ENCODE data around the gene FGFR2.

FGFR2 gene

GRCh38 chr10:121590772-121591171 is 7.5 kb downstream of the FGFR2 start:
- FAIRE-seq (no peak), DNase-seq (ENCODE audit: low spot score) (no peak)

GRCh38 chr10:121589553-121589952 is 8.7 kb downstream of the FGFR2 start:
- DNase-seq (ENCODE audit: low spot score) (no peak), FAIRE-seq (no peak)

- DNase-seq (ENCODE audit: low spot score), result no peak
- FAIRE-seq, result no peak
Measured at GRCh38 chr10:121583857-121584256, 14.4 kb downstream of the FGFR2 start.

- no peak for DNase-seq (ENCODE audit: low spot score)
- no peak for FAIRE-seq
Measured at GRCh38 chr10:121583258-121583657, 15.0 kb downstream of the FGFR2 start.

GRCh38 chr10:121580276-121581116 is 17.7 kb downstream of the FGFR2 start:
- DNase-seq (ENCODE audit: low spot score), result no peak
- no peak for FAIRE-seq

GRCh38 chr10:121579656-121580055 is 18.6 kb downstream of the FGFR2 start:
- no peak for FAIRE-seq
- DNase-seq (ENCODE audit: low spot score), result no peak

- FAIRE-seq (no peak), DNase-seq (ENCODE audit: low spot score) (no peak)
Measured at GRCh38 chr10:121578965-121579364, 19.3 kb downstream of the FGFR2 start.

GRCh38 chr10:121578298-121578697 is 19.9 kb downstream of the FGFR2 start:
- DNase-seq (ENCODE audit: low spot score), result no peak
- FAIRE-seq, result no peak

GRCh38 chr10:121577568-121577967 is 20.7 kb downstream of the FGFR2 start:
- FAIRE-seq, result no peak
- DNase-seq (ENCODE audit: low spot score), result no peak

- no peak for DNase-seq (ENCODE audit: low spot score)
- no peak for FAIRE-seq
Measured at GRCh38 chr10:121576139-121576538, 22.1 kb downstream of the FGFR2 start.

GRCh38 chr10:121574519-121575166 is 23.6 kb downstream of the FGFR2 start:
- FAIRE-seq, result no peak
- no peak for DNase-seq (ENCODE audit: low spot score)

GRCh38 chr10:121573538-121573941 is 24.7 kb downstream of the FGFR2 start:
- DNase-seq (ENCODE audit: low spot score) (no peak), FAIRE-seq (no peak)

GRCh38 chr10:121572859-121573537 is 25.2 kb downstream of the FGFR2 start:
- DNase-seq (ENCODE audit: low spot score) (no peak), FAIRE-seq (no peak)

- no peak for DNase-seq (ENCODE audit: low spot score)
- FAIRE-seq, result no peak
Measured at GRCh38 chr10:121570315-121570714, 27.9 kb downstream of the FGFR2 start.

- no peak for FAIRE-seq
- DNase-seq (ENCODE audit: low spot score), result no peak
Measured at GRCh38 chr10:121568275-121568674, 30.0 kb downstream of the FGFR2 start.

- FAIRE-seq (no peak), DNase-seq (ENCODE audit: low spot score) (no peak)
Measured at GRCh38 chr10:121567569-121567968, 30.7 kb downstream of the FGFR2 start.

- DNase-seq (ENCODE audit: low spot score) (no peak), FAIRE-seq (no peak)
Measured at GRCh38 chr10:121566755-121567154, 31.5 kb downstream of the FGFR2 start.

GRCh38 chr10:121559326-121560026 is 38.8 kb downstream of the FGFR2 start:
- DNase-seq (ENCODE audit: low spot score) (no peak), FAIRE-seq (no peak)

- DNase-seq (ENCODE audit: low spot score) (peak; percentile 10), FAIRE-seq (no peak)
Measured at GRCh38 chr10:121558238-121558637, 40.0 kb downstream of the FGFR2 start.

- FAIRE-seq (peak; percentile 54), DNase-seq (ENCODE audit: low spot score) (peak; percentile 37)
Measured at GRCh38 chr10:121556918-121557573, 41.2 kb downstream of the FGFR2 start.

GRCh38 chr10:121556455-121556854 is 41.8 kb downstream of the FGFR2 start:
- FAIRE-seq, result no peak
- no peak for DNase-seq (ENCODE audit: low spot score)
